A549 (cell line): ENCODE data around the gene C10orf62. TPM values are rescaled to one million over a fixed set of nuclear protein-coding genes. Genes with fewer than 3 reads are reported as not detected.
A peak's percentile ranks its signal among the peaks of the same experiment; 100 is the strongest.

Source experiments
- ATAC-seq, 2 experiments: fragments of 200-7000 bp in 1 of 2; fragments of >200 bp in 1 of 2; cut with Nextera tagmentation in 1 of 2; cut with Tn5 transposase in 1 of 2; 3 replicates each; pipeline versions ENCODE4 v1.8.0 to v1.9.1; 2018 to 2020; ENCODE audit warnings: mild to moderate bottlenecking in 1 of 2, moderate library complexity in 1 of 2
- CTCF ChIA-PET: fragments of 300-600 bp; sonication (Branson Sonifier 250); formaldehyde crosslinking; extraction: SDS; loops from one replicate; lab custom pipeline; 2021; ENCODE audit warnings: antibody characterized with exemption, inconsistent platforms; lab: Yijun Ruan, JAX
- POLR2A ChIA-PET: fragments of 350-600 bp; formaldehyde crosslinking; extraction: SDS; loops from one replicate; lab custom pipeline; 2021; ENCODE audit warnings: antibody characterized with exemption, inconsistent platforms; lab: Yijun Ruan, JAX
- DNase-seq, 2 experiments: peaks; one replicate each; pipeline versions ENCODE4 v3.0.0 to v3.0.0-alpha.2; 2011 to 2016; ENCODE audit warnings: low read depth in 1 of 2, low spot score in 1 of 2
- FAIRE-seq: peaks from 2 replicates; lab custom pipeline; 2011; peaks lifted over from hg19 to GRCh38; lab: Jason Lieb, UNC
- H3K27ac ChIP-seq, 2 experiments: fragments of >200 bp; sonication (Bioruptor Twin); formaldehyde crosslinking; 3 replicates each; pipeline ENCODE4 v1.5.1; 2016 to 2017
- H3K4me1 ChIP-seq: fragments of >200 bp; sonication (Bioruptor Twin); formaldehyde crosslinking; 3 replicates; pipeline ENCODE4 v1.6.1; 2016
- H3K4me2 ChIP-seq: fragments of >200 bp; sonication (Bioruptor Twin); formaldehyde crosslinking; 3 replicates; pipeline ENCODE4 v1.6.1; 2016
- H3K4me3 ChIP-seq: fragments of >200 bp; sonication (Bioruptor Twin); formaldehyde crosslinking; 3 replicates; pipeline ENCODE4 v1.5.1; 2016
- H3K9me3 ChIP-seq: fragments of >200 bp; sonication (Bioruptor Twin); formaldehyde crosslinking; 3 replicates; pipeline ENCODE4 v1.6.1; 2016
- CEBPB ChIP-seq, 2 experiments: fragments of >200 bp in 1 of 2; sonication (Bioruptor Twin) in 1 of 2; formaldehyde crosslinking in 1 of 2; IDR thresholded peaks; 2 replicates each; pipeline ENCODE4 v1.6.1; 2012 to 2016
- EHF ChIP-seq: fragments of 250-450 bp; sonication (Bioruptor Pico); IDR thresholded peaks from 2 replicates; pipeline ENCODE4 v1.5.0; 2020; ENCODE audit warnings: mild to moderate bottlenecking
- HEYL ChIP-seq: fragments of 250-450 bp; sonication (Bioruptor Pico); IDR thresholded peaks from 2 replicates; pipeline ENCODE4 v1.8.0; 2021; ENCODE audit warnings: mild to moderate bottlenecking, moderate library complexity
- HOXB5 ChIP-seq: fragments of 250-450 bp; sonication (Bioruptor Pico); IDR thresholded peaks from 2 replicates; pipeline ENCODE4 v1.5.0; 2020; ENCODE audit warnings: mild to moderate bottlenecking, moderate library complexity
- JUN ChIP-seq, 2 experiments: fragments of >200 bp; sonication (Bioruptor Twin); formaldehyde crosslinking; IDR thresholded peaks; 2 replicates in 1 of 2; 3 replicates in 1 of 2; pipeline ENCODE4 v1.6.1; 2016 to 2017
- KDM5A ChIP-seq: fragments of 200-600 bp; sonication (generic); IDR thresholded peaks from 2 replicates; pipeline ENCODE4 v1.6.1; 2016; ENCODE audit warnings: antibody characterized with exemption, mild to moderate bottlenecking
- NFE2L2 ChIP-seq: fragments of 150-350 bp; conservative IDR thresholded peaks from 2 replicates; pipeline ENCODE4 v1.6.1; 2014; ENCODE audit warnings: low read length
- NPAS2 ChIP-seq: fragments of 250-450 bp; sonication (Bioruptor Pico); IDR thresholded peaks from 2 replicates; pipeline ENCODE4 v1.8.0; 2022; ENCODE audit warnings: mild to moderate bottlenecking, moderate library complexity, borderline replicate concordance
- PHF8 ChIP-seq: fragments of 200-600 bp; sonication (generic); IDR thresholded peaks from 2 replicates; pipeline ENCODE4 v1.6.1; 2016; ENCODE audit warnings: low read depth, mild to moderate bottlenecking, antibody characterized with exemption, moderate library complexity, borderline replicate concordance
- POLR2A ChIP-seq: IDR thresholded peaks from 2 replicates; pipeline ENCODE4 v1.6.1; 2012; ENCODE audit warnings: mild to moderate bottlenecking, low read length
- RAD21 ChIP-seq, 2 experiments: fragments of >200 bp in 1 of 2; sonication (Bioruptor Twin) in 1 of 2; formaldehyde crosslinking in 1 of 2; IDR thresholded peaks in 1 of 2; conservative IDR thresholded peaks in 1 of 2; 2 replicates in 1 of 2; 3 replicates in 1 of 2; pipeline ENCODE4 v1.6.1; 2012 to 2018; ENCODE audit warnings: inconsistent platforms in 1 of 2
- RFX5 ChIP-seq: fragments of 450-650 bp; IDR thresholded peaks from 2 replicates; pipeline ENCODE4 v1.7.1; 2014; ENCODE audit warnings: antibody characterized with exemption, mild to moderate bottlenecking, moderate library complexity
- SMC3 ChIP-seq: fragments of >200 bp; sonication (Bioruptor Twin); formaldehyde crosslinking; IDR thresholded peaks from 3 replicates; pipeline ENCODE4 v1.6.1; 2018; ENCODE audit warnings: inconsistent platforms
- TFCP2L1 ChIP-seq: fragments of 250-450 bp; sonication (Bioruptor Pico); IDR thresholded peaks from 2 replicates; pipeline ENCODE4 v1.5.0; 2021; ENCODE audit warnings: mild to moderate bottlenecking
- ZFP36 ChIP-seq: fragments of 450-650 bp; IDR thresholded peaks from 2 replicates; pipeline ENCODE4 v1.6.1; 2014; ENCODE audit warnings: borderline replicate concordance; ENCODE audit not compliant: partially characterized antibody
- WGBS: methylation state at CpG from one replicate; pipeline ENCODE4 v1.1.6; 2017; ENCODE audit errors: missing lambda C conversion rate; 5-methylcytosine and 5-hydroxymethylcytosine counted together
- polyA plus RNA-seq, 4 experiments: library from polyadenylated mRNA; depleted of rRNA in 3 of 4; stranded (reverse); fragments of >200 nt; fragmentation: RNase III in 1 of 4; extraction: RNeasy Plus Mini Kit Qiagen cat#74134 plus additional on column Dnase treatment in 1 of 4; gene quantifications; 2 replicates in 3 of 4; 3 replicates in 1 of 4; pipeline ENCODE4 v1.2.3, GENCODE V29; 2011 to 2017
- TF ChIP-seq, protein P1 (sequence below): fragments of 250-450 bp; sonication (Bioruptor Pico); IDR thresholded peaks from 2 replicates; pipeline ENCODE4 v1.5.0; 2021; ENCODE audit warnings: mild to moderate bottlenecking, moderate library complexity, borderline replicate concordance
- TF ChIP-seq, protein P2 (sequence below): IDR thresholded peaks from 2 replicates; pipeline ENCODE4 v1.6.1; 2012
- TF ChIP-seq, protein P3 (sequence below): IDR thresholded peaks from 2 replicates; pipeline ENCODE4 v1.6.1; 2012
- TF ChIP-seq, protein P4 (sequence below): fragments of 200-600 bp; sonication (generic); IDR thresholded peaks from 2 replicates; pipeline ENCODE4 v1.6.1; 2016; ENCODE audit warnings: antibody characterized with exemption, mild to moderate bottlenecking, moderate library complexity
- TF ChIP-seq, protein P5 (sequence below): fragments of >200 bp; sonication (Bioruptor Twin); formaldehyde crosslinking; IDR thresholded peaks from 3 replicates; pipeline ENCODE4 v1.5.1; 2016
- TF ChIP-seq, protein P6 (sequence below): fragments of >200 bp; sonication (Bioruptor Twin); formaldehyde crosslinking; IDR thresholded peaks from 2 replicates; pipeline ENCODE4 v1.6.1; 2016

C10orf62 gene
- polyA plus RNA-seq, 2 of the 4 experiments (the other 2 are of a cell fraction): not detected

DNA sequence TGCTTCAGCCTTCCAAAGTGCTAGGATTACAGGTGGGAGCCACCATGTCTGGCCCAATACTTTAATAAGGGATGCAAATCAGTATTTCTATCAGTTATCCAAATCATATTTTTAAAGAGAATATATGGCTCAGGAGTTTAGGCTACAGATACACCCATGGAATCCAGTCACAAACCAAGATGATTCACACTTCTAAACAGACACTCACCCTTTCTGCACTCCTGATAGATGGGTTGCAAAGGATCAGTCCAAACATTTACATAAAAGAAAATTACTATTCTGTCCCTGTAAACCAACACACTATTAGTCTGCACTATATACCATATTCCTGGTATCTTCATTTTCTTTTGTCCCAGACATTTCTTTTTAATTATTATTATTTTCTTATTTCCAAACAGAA is 41.6 kb downstream of the C10orf62 start (continued):
- TF ChIP-seq, protein P1, sequence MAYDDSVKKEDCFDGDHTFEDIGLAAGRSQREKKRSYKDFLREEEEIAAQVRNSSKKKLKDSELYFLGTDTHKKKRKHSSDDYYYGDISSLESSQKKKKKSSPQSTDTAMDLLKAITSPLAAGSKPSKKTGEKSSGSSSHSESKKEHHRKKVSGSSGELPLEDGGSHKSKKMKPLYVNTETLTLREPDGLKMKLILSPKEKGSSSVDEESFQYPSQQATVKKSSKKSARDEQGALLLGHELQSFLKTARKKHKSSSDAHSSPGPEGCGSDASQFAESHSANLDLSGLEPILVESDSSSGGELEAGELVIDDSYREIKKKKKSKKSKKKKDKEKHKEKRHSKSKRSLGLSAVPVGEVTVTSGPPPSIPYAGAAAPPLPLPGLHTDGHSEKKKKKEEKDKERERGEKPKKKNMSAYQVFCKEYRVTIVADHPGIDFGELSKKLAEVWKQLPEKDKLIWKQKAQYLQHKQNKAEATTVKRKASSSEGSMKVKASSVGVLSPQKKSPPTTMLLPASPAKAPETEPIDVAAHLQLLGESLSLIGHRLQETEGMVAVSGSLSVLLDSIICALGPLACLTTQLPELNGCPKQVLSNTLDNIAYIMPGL (CRISPR knock-in tag): no peak
- TF ChIP-seq HEYL (CRISPR knock-in tag) (no peak), EHF (CRISPR knock-in tag) (no peak)

DNA sequence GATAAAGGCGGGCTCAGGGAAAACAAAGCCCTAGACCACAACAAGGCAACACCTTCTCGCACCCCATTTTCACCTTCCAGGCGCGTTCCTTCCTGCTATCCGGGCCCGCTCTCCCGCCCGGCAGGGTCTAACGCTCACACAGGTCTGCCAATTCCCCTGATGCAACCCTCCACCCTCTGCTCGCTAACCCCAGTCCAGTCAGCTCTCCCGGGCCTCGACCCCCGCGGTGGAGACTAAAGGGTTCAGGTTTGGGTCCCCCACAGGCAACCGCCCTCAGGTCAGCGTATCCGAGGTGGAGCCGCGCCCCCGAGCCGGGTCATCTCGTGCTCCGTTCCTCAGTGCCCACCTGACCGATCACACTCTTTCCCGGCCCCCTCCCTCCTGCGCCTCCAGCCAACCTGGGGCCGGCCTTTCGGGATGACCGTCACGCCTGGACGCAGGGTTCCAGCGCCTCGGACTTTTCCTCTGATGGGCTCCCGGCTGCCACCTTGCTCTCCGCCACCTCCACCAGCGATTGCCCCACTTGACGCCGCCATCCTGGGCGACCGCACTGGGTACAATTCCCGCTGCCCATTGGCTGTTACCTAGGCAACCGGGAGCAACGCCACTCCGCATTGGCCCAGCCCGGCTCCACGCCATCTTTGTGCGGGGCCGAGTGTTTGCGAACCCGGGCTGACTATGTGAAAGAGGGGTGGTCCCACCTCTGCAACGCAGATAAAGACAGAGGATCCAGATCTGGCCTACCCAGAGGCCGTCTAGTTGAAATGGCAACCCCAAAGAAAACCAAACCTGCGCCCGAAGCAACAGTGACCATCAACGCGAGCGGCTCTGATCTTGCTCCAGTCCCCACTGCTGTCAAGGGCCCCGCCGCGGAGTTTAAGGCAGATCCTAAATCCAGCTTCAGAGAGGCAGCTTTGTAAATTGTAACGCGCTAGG is 43.7 kb downstream of the C10orf62 start, which contains the start of gene MORN4:
Gene MORN4 (minus strand): TSS at position 552 of the 936 bp plus-strand sequence. CDS start 13,847 bp downstream, outside the sequence.
- TF ChIP-seq POLR2A (peak; percentile 60), TFCP2L1 (no peak; the same call in 1 of the 2 replicates), RAD21 (conservative IDR thresholded peaks at IDR 0.05 in 1 of 2, IDR thresholded peaks at IDR 0.05 in 1 of 2) (no peak), KDM5A (0 out of 2 replicates have a peak, but pooled peaks have one; percentile 40), PHF8 (peak; percentile 70), JUN (IDR thresholded peaks at IDR 0.05) (peak in 1 of 2 experiments; percentile 71; a peak in 3 of 5 replicates), CEBPB (IDR thresholded peaks at IDR 0.05) (peak; percentile 46 to 64; a peak in 3 of 4 replicates), RFX5 (peak; percentile 86)
- TF ChIP-seq, protein P2, sequence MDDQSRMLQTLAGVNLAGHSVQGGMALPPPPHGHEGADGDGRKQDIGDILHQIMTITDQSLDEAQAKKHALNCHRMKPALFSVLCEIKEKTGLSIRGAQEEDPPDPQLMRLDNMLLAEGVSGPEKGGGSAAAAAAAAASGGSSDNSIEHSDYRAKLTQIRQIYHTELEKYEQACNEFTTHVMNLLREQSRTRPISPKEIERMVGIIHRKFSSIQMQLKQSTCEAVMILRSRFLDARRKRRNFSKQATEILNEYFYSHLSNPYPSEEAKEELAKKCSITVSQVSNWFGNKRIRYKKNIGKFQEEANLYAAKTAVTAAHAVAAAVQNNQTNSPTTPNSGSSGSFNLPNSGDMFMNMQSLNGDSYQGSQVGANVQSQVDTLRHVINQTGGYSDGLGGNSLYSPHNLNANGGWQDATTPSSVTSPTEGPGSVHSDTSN: 0 out of 2 replicates have a peak, but pooled peaks have one; percentile 31
- TF ChIP-seq, protein P3, sequence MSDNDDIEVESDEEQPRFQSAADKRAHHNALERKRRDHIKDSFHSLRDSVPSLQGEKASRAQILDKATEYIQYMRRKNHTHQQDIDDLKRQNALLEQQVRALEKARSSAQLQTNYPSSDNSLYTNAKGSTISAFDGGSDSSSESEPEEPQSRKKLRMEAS: peak; percentile 81
- TF ChIP-seq, all 56 proteins: peak for 8
- CTCF ChIA-PET: interaction anchor here (0.6 to 1.9 kb wide), 5 partner anchors 11 to 121 kb away, joined by 3 to 17 read pairs (median 4); partner anchors contain the start of gene ANKRD2
- Histone ChIP-seq H3K27ac (peak within 1 kb of the TSS; percentile 91 to 92), H3K4me1 (peaks cover 7% of the 10 kb centered on the region; the same call in 2 of the 3 replicates), H3K4me2 (peak within 1 kb of the TSS; percentile 88), H3K9me3 (no peaks in the 10 kb centered on the region), H3K4me3 (peak within 1 kb of the TSS; percentile 87)
- peak; percentile 99 for ATAC-seq
- POLR2A ChIA-PET: interaction anchor here (0.9 kb wide), 1 partner anchor 37 kb away, joined by 3 read pairs; no protein-coding TSS in a partner anchor
- no peak for FAIRE-seq
- DNase-seq: peak; percentile 93 to 95
- 2% methylated on average over 45 of the region's 62 CpGs for WGBS

DNA sequence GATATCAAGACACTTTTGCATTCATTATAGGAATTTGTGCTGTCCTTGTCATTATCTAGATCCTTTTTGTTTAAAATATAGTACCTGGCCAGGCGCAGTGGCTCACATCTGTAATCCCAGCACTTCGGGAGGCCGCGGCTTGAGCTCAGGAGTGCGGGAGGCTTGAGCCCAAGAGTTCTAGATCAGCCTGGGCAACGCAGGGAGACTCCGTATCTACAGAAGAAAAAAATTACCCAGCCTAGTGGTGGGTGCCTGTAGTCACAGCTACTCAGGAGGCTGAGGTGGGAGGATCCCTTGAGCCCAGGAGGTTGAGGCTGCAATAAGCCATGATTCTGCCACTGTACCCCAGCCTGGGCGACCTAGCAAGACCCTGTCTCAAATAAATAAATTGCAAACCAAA is 44.4 kb downstream of the C10orf62 start:
- peak; percentile 78 for ATAC-seq
- H3K4me3 ChIP-seq: peak overlapping the region; percentile 87
- H3K27ac ChIP-seq: peak overlapping the region; percentile 91 to 92
- peak overlapping the region; percentile 88 for H3K4me2 ChIP-seq
- peak in 1 of 2 experiments; percentile 58 for DNase-seq
- POLR2A ChIA-PET: interaction anchor here (0.9 kb wide), 1 partner anchor 38 kb away, joined by 3 read pairs; no protein-coding TSS in a partner anchor
- peaks cover 7% of the 10 kb centered on the region; the same call in 2 of the 3 replicates for H3K4me1 ChIP-seq
- TF ChIP-seq, protein P4, sequence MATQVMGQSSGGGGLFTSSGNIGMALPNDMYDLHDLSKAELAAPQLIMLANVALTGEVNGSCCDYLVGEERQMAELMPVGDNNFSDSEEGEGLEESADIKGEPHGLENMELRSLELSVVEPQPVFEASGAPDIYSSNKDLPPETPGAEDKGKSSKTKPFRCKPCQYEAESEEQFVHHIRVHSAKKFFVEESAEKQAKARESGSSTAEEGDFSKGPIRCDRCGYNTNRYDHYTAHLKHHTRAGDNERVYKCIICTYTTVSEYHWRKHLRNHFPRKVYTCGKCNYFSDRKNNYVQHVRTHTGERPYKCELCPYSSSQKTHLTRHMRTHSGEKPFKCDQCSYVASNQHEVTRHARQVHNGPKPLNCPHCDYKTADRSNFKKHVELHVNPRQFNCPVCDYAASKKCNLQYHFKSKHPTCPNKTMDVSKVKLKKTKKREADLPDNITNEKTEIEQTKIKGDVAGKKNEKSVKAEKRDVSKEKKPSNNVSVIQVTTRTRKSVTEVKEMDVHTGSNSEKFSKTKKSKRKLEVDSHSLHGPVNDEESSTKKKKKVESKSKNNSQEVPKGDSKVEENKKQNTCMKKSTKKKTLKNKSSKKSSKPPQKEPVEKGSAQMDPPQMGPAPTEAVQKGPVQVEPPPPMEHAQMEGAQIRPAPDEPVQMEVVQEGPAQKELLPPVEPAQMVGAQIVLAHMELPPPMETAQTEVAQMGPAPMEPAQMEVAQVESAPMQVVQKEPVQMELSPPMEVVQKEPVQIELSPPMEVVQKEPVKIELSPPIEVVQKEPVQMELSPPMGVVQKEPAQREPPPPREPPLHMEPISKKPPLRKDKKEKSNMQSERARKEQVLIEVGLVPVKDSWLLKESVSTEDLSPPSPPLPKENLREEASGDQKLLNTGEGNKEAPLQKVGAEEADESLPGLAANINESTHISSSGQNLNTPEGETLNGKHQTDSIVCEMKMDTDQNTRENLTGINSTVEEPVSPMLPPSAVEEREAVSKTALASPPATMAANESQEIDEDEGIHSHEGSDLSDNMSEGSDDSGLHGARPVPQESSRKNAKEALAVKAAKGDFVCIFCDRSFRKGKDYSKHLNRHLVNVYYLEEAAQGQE: no peak
- TF ChIP-seq SMC3 (0 out of 3 replicates have a peak, but pooled peaks have one; percentile 7), ZFP36 (no peak), NFE2L2 (no peak), JUN (IDR thresholded peaks at IDR 0.05) (no peak), HOXB5 (CRISPR knock-in tag) (no peak), NPAS2 (CRISPR knock-in tag) (no peak)
- TF ChIP-seq, protein P5, sequence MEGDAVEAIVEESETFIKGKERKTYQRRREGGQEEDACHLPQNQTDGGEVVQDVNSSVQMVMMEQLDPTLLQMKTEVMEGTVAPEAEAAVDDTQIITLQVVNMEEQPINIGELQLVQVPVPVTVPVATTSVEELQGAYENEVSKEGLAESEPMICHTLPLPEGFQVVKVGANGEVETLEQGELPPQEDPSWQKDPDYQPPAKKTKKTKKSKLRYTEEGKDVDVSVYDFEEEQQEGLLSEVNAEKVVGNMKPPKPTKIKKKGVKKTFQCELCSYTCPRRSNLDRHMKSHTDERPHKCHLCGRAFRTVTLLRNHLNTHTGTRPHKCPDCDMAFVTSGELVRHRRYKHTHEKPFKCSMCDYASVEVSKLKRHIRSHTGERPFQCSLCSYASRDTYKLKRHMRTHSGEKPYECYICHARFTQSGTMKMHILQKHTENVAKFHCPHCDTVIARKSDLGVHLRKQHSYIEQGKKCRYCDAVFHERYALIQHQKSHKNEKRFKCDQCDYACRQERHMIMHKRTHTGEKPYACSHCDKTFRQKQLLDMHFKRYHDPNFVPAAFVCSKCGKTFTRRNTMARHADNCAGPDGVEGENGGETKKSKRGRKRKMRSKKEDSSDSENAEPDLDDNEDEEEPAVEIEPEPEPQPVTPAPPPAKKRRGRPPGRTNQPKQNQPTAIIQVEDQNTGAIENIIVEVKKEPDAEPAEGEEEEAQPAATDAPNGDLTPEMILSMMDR: peak; percentile 25; the same call in 1 of the 3 replicates
- TF ChIP-seq, protein P6, sequence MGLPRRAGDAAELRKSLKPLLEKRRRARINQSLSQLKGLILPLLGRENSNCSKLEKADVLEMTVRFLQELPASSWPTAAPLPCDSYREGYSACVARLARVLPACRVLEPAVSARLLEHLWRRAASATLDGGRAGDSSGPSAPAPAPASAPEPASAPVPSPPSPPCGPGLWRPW: no peak
- FAIRE-seq: no peak
- CTCF ChIA-PET: interaction anchor here (1.0 to 1.9 kb wide), 4 partner anchors 10 to 62 kb away, joined by 3 to 17 read pairs (median 4); partner anchors contain the start of gene ANKRD2
- H3K9me3 ChIP-seq: no peaks in the 10 kb centered on the region
- 30% methylated on average over 8 of the region's 8 CpGs for WGBS
